Inflammatory macrophage treated with lipopolysaccharide for 4 hours (primary cell): Measurements from ENCODE around the gene FFAR3.
"Not testable (repeated sequence)": the region's sequence is repeated elsewhere in the genome, so short reads cannot be mapped to it uniquely, and the experiment has no call there.

Experiments
- DNase-seq: peaks from one replicate; pipeline ENCODE4 v3.0.0-alpha.2; 2020

FFAR3 gene

DNA sequence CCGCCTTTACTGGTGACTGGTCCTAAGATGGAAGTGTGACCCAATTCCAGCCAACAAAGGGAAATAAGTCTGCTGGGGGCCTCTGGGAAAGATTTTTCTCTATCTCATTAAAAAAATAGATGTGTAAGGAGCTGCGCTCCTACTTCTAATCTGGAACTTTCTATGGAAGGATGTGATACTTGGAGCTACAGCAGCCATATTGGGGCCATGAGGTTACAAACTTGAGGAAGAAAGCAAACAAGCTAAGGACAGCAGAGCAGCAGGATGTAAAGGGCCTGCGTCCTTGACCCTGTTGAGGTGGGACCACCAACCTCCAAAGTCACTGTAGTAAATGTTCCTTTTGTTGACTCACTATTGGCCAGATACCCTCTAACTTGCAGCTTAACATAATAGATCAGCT, 20.1 kb downstream of the FFAR3 start:
- no peak for DNase-seq

DNA sequence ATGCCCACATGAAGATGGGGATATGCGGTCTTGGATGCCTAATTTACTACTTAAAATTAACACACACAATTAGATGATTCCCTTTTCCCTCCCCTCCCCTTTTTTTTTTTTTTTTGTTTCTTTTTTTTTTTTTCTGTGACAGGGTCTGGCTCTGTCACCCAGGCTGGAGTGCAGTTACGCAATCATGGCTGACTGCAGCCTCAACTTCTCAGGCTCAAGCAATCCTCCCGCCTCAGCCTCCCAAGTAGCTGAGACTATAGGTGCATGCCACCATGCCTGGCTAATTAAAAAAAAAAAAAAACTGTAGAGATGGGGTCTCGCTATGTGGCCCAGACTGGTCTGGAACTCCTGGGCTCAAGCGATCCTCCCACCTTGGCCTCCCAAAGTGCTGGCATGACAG, 21.3 kb downstream of the FFAR3 start:
- DNase-seq: not testable (repeated sequence)

DNA sequence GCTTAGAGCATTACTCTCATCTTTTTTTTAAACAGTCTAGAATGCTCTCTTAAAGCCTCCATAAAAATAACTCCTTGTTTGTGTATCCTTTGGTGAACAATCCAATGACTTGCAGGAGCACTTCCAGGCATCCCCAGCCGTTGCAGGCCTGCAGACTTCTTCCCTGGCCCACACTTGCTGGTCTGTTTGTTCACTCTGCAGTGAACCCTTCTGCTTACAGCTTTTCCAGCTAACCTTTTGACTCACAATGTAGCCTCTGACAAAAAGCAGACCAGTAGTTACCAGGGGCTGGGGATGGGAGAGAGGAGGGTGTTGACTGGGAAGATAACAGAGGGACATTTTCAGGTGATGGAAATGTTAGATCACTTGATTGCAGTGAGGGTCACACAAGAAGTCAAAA, 21.7 kb downstream of the FFAR3 start:
- DNase-seq: no peak

DNA sequence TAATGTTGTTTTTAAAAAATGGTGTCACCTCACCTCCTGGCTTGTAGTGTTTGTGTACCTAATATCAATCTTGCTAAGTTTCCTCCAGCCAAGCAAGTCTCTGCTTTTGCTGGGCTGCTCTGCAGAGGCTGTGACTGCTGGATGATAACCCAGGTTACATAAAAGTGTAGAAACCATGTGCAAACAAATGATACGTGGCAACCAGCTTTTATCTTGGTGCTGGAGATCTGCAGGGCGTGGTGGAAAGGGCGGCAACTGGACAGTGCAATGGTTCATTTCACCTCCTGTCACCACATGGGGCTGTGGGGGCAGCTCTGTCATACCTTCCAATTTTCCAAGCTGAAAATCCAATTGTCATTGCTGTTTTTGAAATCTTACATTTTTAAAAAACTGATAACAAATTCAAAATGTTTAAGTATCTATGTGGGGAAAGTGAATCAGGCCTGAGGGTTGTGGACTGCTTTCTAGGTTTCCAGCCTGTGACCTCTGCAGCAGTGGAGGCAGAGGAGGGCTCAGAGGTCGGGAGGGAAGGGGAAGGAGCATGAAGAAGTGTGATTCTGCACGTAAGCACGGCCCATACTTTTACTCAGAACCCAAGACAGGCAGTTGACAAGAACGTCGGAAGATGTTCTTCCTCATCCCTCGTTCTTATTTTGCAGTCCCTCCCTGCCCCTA, 22.3 kb downstream of the FFAR3 start:
- no peak for DNase-seq

DNA sequence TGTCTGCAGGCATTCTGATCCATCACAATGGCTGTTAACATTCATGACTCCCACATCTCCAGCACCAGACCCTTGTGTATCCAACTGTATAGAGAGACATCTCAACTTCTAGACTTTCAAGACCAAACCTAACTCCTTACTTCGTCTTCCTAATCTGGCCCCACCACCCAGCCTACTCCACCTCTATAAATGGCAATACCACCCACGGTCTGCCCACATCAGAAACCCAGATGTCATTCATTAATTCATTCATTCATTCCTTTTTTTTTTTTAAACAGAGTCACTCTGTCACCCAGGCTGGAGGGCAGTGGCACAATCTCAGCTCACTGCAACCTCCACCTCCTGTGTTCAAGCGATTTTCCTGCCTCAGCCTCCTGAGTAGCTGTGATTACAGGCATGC, 23.1 kb downstream of the FFAR3 start:
- DNase-seq: no peak

DNA sequence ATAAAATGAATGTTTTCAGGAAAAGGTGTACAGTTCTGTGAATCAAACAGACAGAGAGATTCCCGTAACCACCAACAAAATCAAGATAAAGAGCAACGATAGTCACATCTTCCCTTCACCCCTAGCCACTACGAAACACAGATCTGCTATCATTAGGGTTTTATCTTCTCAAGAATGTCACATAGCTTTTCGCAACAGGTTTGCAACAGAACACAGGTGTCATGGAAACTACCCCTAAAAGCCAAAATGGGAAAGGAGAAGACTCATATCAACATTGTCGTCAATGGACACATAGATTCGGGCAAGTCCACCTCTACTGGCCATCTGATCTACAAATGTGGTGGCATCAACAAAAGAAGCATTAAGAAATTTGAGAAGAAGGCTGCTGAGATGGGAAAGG, 23.7 kb downstream of the FFAR3 start:
- DNase-seq: no peak

DNA sequence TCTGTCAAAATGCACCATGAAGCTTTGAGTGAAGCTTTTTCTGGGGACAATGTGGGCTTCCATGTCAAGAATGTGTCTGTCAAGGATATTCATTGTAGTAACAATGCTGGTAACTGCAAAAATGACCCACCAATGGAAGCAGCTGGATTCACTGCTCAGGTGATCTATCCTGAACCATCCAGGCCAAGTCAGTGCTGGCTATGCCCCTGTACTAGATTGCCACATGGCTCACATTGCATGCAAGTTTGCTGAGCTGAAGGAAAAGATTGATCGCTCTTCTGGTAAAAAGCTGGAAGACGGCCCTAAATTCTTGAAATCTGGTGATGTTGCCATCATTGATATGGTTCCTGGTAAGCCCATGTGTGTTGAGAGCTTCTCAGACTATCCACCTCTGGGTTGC, 25.3 kb downstream of the FFAR3 start:
- no peak for DNase-seq

DNA sequence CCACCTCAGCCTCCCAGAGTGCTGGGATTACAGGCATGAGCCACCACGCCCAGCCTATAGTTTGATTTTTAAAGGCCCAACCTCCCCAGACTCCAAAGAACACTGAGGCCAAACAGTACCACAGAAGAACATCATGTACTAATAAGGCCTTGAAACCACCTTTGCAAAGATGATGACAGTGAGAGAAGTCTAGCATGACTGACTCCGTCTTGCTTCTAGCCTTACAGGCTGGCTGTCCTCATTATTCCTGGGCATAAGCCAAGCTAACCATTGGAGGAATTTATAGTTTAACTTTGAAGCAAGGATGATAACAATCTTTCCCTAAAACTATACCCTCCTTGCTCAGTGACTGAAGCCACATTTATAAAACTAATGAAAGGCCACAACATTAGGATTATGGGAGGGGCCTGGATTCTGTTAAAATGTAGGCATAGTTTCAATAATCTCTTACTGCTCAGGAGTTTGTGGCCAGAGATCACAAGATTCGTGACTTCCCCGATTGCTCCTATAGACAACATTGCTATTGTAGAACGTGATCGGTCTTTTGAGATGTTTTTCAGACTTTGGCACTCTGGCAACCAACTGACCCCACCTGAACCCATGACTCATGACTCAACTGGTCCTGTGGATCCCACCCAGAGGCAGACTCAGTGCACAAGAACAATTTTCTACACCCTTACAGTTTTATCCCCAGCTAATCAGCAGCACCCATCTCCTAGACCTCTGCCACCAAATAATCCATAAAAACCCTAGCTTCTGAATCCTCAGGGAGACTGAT, 30.2 kb downstream of the FFAR3 start:
- no peak for DNase-seq

DNA sequence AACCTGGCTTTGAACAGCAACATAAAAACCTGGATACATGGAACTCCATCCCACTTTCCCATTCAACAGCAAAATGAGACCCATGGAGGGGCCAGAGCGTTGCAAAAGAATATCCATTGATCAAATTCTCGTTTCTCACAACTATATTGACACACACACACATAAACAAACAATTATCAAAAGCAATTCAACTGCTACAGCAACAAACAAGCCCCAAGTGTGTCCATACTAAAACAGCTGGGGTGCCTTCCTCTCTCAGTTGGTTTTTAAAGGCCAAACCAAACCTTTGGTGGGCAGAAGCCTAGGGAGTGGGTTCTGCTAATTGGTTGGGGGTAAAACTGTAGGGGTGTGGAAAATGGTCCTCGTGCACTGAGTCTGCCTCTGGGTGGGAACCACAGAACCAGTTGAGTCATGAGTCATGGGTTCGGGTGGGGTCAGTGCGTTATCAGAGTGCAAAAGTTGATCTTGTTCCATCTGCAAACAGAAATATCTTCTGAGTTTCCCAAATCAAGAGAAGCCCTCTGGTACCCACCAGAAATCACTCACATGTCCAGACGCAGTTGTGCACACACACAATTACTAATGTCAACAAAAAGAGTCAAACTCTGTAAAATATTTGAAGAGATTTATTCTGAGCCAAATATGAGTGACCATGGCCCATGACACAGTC, 31.1 kb downstream of the FFAR3 start:
- DNase-seq: no peak

DNA sequence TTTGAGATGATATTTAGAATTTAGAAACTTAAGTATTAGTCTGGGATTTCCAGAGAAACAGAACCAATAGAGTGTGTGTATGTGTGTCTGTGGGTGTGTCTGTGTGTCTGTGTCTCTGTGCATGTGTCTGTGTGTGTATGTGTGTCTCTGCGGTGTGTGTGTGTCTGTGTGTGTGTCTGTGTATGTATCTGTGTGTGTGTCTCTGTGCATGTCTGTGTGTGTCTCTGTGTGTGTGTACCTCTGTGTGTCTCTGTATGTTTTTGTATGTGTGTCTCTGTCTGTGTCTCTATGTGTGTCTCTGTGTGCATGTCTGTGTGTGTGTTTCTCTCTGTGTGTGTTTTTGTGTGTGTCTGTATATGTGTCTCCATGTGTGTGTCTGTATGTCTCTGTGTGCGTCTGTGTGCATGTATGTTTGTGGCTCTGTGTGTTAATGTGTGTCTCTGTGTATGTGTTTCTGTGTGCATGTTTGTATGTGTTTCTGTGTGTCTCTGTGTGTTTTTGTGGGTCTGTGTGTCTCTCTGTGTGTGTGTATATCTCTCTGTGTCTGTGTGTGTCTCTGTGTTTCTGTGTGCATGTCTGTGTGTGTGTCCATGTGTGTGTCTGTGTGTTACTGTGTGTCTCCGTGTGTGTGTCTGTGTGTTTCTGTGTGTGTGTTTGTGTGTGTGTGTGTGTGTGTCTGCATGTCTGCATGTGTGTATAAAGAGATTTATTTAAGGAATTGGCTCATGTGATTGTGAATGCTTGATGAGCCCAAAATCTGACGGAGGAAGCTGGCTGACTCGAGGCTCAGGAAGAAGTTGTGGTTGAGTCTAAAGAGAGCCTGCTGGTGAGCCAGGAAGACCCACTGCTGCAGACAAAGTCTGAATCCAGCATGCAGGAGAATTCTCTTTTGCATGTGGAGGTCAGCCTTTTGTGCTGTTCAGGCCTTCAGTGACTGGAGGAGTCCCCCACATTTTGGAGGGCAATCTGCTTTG, 34.8 kb downstream of the FFAR3 start:
- DNase-seq: no peak

DNA sequence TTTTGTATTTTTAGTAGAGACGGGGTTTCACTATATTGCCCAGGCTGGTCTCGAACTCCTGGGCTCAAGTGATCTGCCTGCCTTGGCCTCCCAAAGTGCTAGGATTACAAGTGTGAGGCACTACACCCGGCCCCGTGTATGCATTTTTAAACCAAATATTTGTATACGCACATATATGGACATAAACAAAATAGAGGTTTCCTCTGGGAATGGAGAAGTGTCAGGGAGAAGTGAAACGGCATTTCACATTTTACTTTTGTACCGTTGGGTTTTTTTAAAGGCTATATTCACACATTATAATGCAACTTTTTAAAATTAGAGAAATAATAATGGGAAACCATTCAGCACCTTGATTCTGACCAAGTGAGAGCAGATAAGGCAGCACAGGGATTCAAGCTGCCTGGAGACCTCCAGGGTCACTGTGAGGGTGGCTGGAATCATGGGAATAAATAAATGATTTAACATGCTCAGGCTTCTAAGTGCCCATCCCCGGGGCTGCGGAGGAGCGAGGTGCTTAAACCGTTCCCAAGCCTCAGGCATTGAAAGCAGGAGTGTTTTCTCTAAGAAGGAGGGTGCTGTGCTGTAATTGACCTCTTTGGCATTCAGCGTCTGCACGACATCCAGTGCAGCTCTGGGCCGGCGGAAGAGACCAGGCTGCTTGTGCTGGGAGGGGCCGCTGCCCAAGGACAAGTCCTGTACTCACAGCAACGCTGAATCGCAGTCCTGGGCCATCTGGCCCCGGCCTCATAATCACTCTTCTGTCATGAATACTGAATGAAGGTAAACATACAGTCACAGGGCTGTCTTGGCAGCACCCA, 37.3 kb downstream of the FFAR3 start:
- peak; percentile 36 for DNase-seq

DNA sequence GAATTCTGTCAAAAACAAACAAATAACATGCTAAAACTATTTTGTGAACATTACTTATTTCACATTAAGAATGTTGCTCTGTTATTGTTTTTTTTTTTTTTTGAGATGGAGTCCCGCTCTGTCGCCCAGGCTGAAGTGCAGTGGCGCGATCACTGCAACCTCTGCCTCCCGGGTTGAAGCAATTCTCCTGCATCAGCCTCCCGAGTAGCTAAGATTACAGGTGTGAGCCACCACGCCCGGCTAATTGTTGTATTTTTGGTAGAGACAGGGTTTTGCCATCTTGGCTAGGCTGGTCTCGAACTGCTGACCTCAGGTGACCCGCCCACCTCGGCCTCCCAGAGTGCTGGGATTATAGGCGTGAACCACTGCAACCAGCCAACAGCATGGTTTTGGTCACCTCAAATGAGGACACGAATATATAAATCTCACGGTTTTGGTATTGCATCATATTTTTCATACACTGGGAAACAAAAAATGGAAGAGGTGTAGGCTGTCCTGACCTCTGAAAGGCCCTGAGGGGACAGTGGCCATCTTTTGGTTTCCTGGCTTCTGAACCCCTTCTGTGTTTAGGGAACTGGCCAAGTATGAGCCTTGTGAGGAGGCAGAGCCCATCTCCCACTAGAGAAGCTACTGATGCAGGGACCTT, 38.1 kb downstream of the FFAR3 start:
- no peak for DNase-seq

DNA sequence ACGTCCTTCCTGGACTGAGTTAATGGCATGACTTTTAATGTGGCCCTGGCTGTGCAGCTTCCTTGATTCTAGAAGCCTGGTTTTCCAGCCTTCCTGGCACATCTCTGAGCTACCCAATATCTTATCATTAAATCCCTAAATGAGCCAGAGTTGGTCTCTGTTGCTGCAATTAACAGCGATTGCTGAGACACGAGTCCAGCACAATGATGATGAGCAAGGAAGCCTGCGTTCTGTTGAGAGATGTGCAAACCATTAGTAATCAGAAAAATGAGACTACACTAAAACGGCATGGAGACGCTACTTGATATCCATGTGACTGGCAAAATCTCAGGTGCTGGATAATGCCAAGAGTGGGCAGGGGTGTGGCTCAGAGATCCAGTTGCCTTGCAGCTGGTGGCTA, 38.8 kb downstream of the FFAR3 start:
- DNase-seq: no peak

DNA sequence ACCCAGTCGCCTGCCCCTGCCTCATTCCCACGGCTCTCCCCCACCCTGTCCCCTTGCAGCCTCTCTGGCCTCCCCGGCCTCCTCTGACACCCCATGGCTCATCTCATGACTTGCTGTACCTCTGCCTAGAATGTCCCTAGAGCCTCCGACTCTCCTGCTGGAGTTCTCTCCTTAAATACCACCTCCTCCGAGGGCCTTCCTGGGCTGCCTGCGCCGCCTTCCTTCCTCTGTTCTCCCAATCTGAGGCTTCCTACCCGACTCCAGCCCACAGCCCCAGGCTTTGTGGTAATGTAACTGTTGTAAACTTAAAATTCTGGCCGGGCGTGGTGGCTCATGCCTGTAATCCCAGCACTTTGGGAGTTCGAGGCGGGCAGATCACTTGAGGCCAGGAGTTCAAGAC, 40.3 kb downstream of the FFAR3 start:
- no peak for DNase-seq

DNA sequence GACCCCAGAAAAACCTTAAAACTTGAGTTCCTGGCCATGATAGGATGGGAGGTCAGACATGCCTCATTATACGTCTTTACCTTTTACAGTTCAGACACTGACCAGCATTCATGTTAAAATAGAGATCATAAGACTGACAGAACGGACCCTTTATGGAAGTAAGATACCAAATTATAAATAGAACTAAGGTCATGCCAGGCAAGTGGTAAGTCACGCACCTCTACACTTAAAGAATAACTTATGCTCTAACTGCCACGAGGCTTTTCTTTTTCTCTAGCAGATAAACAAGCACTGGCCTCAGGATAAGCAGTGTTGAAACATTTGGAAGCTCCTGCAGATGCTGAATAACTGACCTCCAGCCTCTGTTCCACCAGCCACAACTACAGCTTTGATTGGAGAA, 41.0 kb downstream of the FFAR3 start:
- no peak for DNase-seq

DNA sequence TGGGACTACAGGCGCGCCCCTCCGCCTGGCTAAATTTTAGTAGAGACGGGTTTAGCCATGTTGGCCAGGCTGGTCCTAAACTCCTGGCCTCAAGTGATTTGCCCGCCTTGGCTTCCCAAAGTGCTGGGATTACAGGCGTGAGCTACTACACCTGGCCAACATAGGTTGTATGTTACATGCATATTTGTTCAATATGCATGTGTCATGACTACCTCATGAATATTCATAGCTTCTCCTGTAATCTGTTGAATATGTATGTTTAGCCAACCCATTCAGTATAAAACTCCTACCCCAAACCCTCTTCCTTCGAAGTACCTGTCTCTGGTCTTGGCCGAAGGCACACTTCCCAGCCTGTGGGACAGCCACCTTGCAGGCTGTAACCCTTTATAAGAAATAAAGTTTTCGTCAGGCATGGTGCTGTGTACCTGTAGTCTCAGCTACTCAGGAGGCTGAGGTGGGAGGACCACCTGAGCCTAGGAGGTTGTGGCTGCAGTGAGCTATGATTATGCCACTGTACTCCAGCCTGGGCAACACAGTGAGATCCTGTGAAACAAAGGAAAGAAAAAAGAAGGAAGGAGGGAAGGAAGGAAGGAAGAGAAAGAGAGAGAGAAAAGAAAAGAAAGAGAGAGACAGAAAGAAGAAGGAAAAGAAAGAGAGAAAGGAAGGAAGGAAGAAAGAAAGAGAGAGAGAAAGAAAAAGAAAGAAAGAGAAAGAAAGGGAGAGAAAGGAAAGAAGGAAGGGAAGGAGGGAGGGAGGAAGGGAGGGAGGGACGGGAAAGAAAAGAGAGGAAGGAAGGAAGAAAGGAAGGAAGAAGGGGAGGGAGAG, 41.9 kb downstream of the FFAR3 start:
- no peak for DNase-seq

DNA sequence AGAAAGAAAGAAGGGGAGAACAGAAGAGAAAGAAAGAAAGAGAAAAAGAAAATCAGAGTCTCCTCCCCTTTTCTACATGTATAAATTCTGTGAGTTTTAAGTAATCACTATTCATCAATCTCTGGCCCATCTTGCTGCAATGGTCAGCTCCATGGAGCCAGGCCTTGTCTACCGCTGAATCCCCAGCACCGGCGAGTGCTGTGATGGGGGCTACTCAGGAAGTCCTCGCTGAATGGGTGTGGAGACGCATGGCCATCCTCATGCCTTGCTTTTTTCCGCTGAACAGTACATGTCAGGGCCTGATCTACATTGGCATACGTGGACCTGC, 42.5 kb downstream of the FFAR3 start:
- DNase-seq: no peak

DNA sequence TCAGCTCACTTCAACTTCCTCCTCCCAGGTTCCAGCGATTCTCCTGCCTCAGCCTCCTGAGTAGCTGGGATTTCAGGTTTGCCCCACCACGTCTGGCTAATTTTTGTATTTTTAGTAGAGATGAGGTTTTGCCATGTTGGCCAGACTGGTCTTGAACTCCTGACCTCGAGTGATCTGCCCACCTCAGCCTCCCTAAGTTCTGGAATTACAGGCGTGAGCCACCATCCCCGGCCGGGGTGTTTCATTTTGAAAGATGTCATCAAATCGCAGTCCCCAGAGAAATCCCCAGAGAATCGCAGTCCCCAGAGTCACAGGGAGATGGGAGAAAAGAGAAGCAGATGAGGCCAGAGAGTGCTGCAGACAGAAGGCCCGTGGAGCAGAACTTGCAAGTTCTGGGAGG, 43.2 kb downstream of the FFAR3 start:
- DNase-seq: not testable (repeated sequence)

DNA sequence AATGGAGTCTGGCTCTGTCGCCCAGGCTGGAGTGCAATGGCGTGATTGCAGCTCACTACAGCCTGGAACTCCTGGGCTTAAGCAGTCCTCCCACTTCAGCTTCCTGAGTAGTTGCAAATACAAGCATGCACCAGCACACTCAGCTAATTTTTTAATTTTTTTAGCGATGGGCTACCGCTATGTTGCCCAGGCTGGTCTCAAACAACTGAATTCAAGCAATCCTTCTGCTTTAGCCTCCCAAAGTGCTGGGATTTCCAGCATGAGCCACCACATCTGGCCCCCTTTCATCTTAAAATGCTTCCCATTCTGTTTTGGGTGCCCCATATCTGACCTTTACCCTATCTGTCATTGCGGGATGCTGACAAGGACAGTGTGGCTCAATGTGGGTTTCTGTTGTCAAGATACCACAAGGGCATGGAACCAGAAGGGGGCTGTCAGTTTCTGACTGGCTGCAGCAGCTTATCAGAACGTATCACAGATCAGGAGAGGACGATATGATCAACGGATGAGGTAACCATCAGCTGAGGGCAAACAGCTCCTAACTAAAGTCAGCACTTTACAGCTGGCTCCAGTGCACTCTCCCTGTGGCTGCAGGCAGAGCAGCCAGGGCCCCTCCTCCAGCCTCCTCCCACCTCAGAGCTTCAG, 45.0 kb downstream of the FFAR3 start:
- peak; percentile 4 for DNase-seq
